HG03520 (cell line): ENCODE results near the gene LINGO1.

Experiments
- ATAC-seq: cut with Tn5 transposase; IDR thresholded peaks from one replicate; pipeline ENCODE4 v1.9.1; 2021; ENCODE audit warnings: mild to moderate bottlenecking, moderate library complexity; ENCODE audit not compliant: unreplicated experiment

Gene LINGO1

GRCh38 chr15:77574521-77575202 lies 58.0 kb downstream of the LINGO1 start:
- no peak for ATAC-seq

- ATAC-seq: no peak
Observed at GRCh38 chr15:77573802-77574201, 58.9 kb downstream of the LINGO1 start.

GRCh38 chr15:77572186-77572585 lies 60.5 kb downstream of the LINGO1 start:
- no peak for ATAC-seq

- no peak for ATAC-seq
Observed at GRCh38 chr15:77571741-77572140, 61.0 kb downstream of the LINGO1 start.

- no peak for ATAC-seq
Observed at GRCh38 chr15:77571181-77571580, 61.5 kb downstream of the LINGO1 start.

GRCh38 chr15:77569729-77570125 lies 63.0 kb downstream of the LINGO1 start:
- ATAC-seq: no peak

GRCh38 chr15:77568973-77569728 lies 63.6 kb downstream of the LINGO1 start:
- ATAC-seq: no peak

- no peak for ATAC-seq
Observed at GRCh38 chr15:77568014-77568972, 64.4 kb downstream of the LINGO1 start.

GRCh38 chr15:77567202-77567601 lies 65.5 kb downstream of the LINGO1 start:
- ATAC-seq: no peak

- ATAC-seq: no peak
Observed at GRCh38 chr15:77566092-77566491, 66.6 kb downstream of the LINGO1 start.

- no peak for ATAC-seq
Observed at GRCh38 chr15:77565378-77565915, 67.3 kb downstream of the LINGO1 start.

GRCh38 chr15:77564938-77565337 lies 67.8 kb downstream of the LINGO1 start:
- ATAC-seq: no peak

GRCh38 chr15:77564341-77564740 lies 68.4 kb downstream of the LINGO1 start:
- no peak for ATAC-seq

- no peak for ATAC-seq
Observed at GRCh38 chr15:77563623-77564156, 69.0 kb downstream of the LINGO1 start.
